ENCODE results near the gene PNLIPRP2. TPM values are rescaled to one million over a fixed set of nuclear protein-coding genes. Genes with fewer than 3 reads are reported as not detected.

Gene PNLIPRP2
- total RNA-seq, 4 donors from 2014 or later = not detected

GRCh38 chr10:116614796-116615195 lies 6.0 kb upstream of the PNLIPRP2 start:
- TF ChIP-seq CTCF (IDR thresholded peaks at IDR 0.05; ENCODE audit: low read depth) = no peak

GRCh38 chr10:116615199-116615776 lies 5.5 kb upstream of the PNLIPRP2 start:
- no peak for TF ChIP-seq CTCF (IDR thresholded peaks at IDR 0.05; ENCODE audit: low read depth)

- TF ChIP-seq CTCF (IDR thresholded peaks at IDR 0.05; ENCODE audit: low read depth) = no peak
These were observed 723 bp downstream of the PNLIPRP2 start for GRCh38 chr10:116621476-116621875.

- no peak for TF ChIP-seq CTCF (IDR thresholded peaks at IDR 0.05; ENCODE audit: low read depth)
These were observed 1.3 kb downstream of the PNLIPRP2 start for GRCh38 chr10:116621934-116622655.

- no peak for TF ChIP-seq CTCF (IDR thresholded peaks at IDR 0.05; ENCODE audit: low read depth)
These were observed 5.1 kb downstream of the PNLIPRP2 start for GRCh38 chr10:116625845-116626244.

- no peak for TF ChIP-seq CTCF (IDR thresholded peaks at IDR 0.05; ENCODE audit: low read depth)
These were observed 6.1 kb downstream of the PNLIPRP2 start for GRCh38 chr10:116626815-116627214.

- no peak for TF ChIP-seq CTCF (IDR thresholded peaks at IDR 0.05; ENCODE audit: low read depth)
These were observed 6.7 kb downstream of the PNLIPRP2 start for GRCh38 chr10:116627386-116627933.
